Epithelial cell of proximal tubule (primary cell): ENCODE data around the gene AGBL3. TPM values are rescaled to one million over a fixed set of nuclear protein-coding genes. Genes with fewer than 3 reads are reported as not detected.

Source experiments
- DNase-seq: peaks from one replicate; pipeline ENCODE4 v3.0.0-alpha.2; 2011; ENCODE audit warnings: low read depth
- H3K4me3 ChIP-seq: 2 replicates; pipeline ENCODE4 v1.5.1; 2011; ENCODE audit warnings: low read depth, mild to moderate bottlenecking, low read length
- CTCF ChIP-seq: conservative IDR thresholded peaks from 2 replicates; pipeline ENCODE4 v1.5.1; 2012; ENCODE audit warnings: low read depth, mild to moderate bottlenecking, low read length
- total RNA-seq: library from RNA; depleted of rRNA; stranded (reverse); fragments of >200 nt; gene quantifications from 2 replicates; pipeline ENCODE4 v1.2.3, GENCODE V29; 2015

Gene AGBL3
- total RNA-seq, 1 donor from 2014 or later = 4.0 TPM

GRCh38 chr7:135129579-135129978, 143.3 kb downstream of the AGBL3 start:
- peak; percentile 7 for TF ChIP-seq CTCF
- H3K4me3 ChIP-seq = no peak overlapping the region
- DNase-seq = no peak

GRCh38 chr7:135143885-135144668, 157.8 kb downstream of the AGBL3 start:
- DNase-seq = no peak
- TF ChIP-seq CTCF = no peak

GRCh38 chr7:135147341-135147898, 161.1 kb downstream of the AGBL3 start:
- H3K4me3 ChIP-seq = peak overlapping the region; percentile 67
- TF ChIP-seq CTCF = no peak
- peak; percentile 52 for DNase-seq

More at GRCh38 chr7:135143885-135144668, 157.8 kb downstream of the AGBL3 start:
- H3K4me3 ChIP-seq = no peak overlapping the region

- peak within 1 kb of the TSS; percentile 67 for H3K4me3 ChIP-seq
- DNase-seq = peak; percentile 79
These were observed 161.8 kb downstream of the AGBL3 start, which contains the start of gene TMEM140 for GRCh38 chr7:135147899-135148721. TSS of gene TMEM140 (plus strand) at chr7:135148072. CDS start at chr7:135164442, 16,370 bp downstream.

GRCh38 chr7:135150072-135150782, 163.9 kb downstream of the AGBL3 start:
- H3K4me3 ChIP-seq = peak overlapping the region; percentile 23
- DNase-seq = no peak
- TF ChIP-seq CTCF = no peak

More at GRCh38 chr7:135147899-135148721, 161.8 kb downstream of the AGBL3 start, which contains the start of gene TMEM140:
- TF ChIP-seq CTCF = no peak

- H3K4me3 ChIP-seq = no peak overlapping the region
- DNase-seq = no peak
- TF ChIP-seq CTCF = no peak
These were observed 164.8 kb downstream of the AGBL3 start for GRCh38 chr7:135151132-135151531.
